Neural progenitor cell (in vitro differentiated cells): ENCODE measurements around the gene STK39. TPM values are rescaled to one million over a fixed set of nuclear protein-coding genes. Genes with fewer than 3 reads are reported as not detected.

Experiments used
- DNase-seq: peaks from one replicate; pipeline ENCODE4 v3.0.0-alpha.2; 2016; ENCODE audit warnings: low spot score
- H2AFZ ChIP-seq: fragments of 200-600 bp; sonication (generic); replicated peaks from 2 replicates; pipeline ENCODE4 v1.6.1; 2016; ENCODE audit warnings: antibody characterized with exemption
- H3F3A ChIP-seq: fragments of 200-600 bp; sonication (generic); 2 replicates; pipeline ENCODE4 v1.6.1; 2016; ENCODE audit warnings: antibody characterized with exemption, low read depth
- H3K27ac ChIP-seq: fragments of 200-600 bp; sonication (generic); 2 replicates; pipeline ENCODE4 v1.5.1; 2016; ENCODE audit warnings: mild to moderate bottlenecking
- H3K27me3 ChIP-seq: fragments of 200-600 bp; sonication (generic); 2 replicates; pipeline ENCODE4 v1.6.1; 2016; ENCODE audit warnings: mild to moderate bottlenecking, moderate library complexity
- H3K36me3 ChIP-seq: fragments of 200-600 bp; sonication (generic); 2 replicates; pipeline ENCODE4 v1.5.1; 2016
- H3K4me1 ChIP-seq: fragments of 200-600 bp; sonication (generic); 2 replicates; pipeline ENCODE4 v1.6.1; 2016; ENCODE audit warnings: mixed run types
- H3K4me2 ChIP-seq: fragments of 200-600 bp; sonication (generic); 2 replicates; pipeline ENCODE4 v1.6.1; 2016
- H3K4me3 ChIP-seq: fragments of 200-600 bp; sonication (generic); 2 replicates; pipeline ENCODE4 v1.5.1; 2016
- H3K79me2 ChIP-seq: fragments of 200-600 bp; sonication (generic); 2 replicates; pipeline ENCODE4 v1.6.1; 2016; ENCODE audit warnings: low read depth
- H3K9ac ChIP-seq: fragments of 200-600 bp; sonication (generic); 2 replicates; pipeline ENCODE4 v1.6.1; 2016
- H3K9me3 ChIP-seq: fragments of 200-600 bp; sonication (generic); 2 replicates; pipeline ENCODE4 v1.5.1; 2016; ENCODE audit warnings: low read depth
- H4K20me1 ChIP-seq: fragments of 200-600 bp; sonication (generic); 2 replicates; pipeline ENCODE4 v1.6.1; 2016; ENCODE audit warnings: low read depth
- H3K27ac Mint-ChIP-seq: 3 replicates; pipeline ENCODE4 v1.8.0; 2021; ENCODE audit warnings: mixed read lengths
- H3K27me3 Mint-ChIP-seq: 2 replicates; pipeline ENCODE4 v1.8.0; 2022; ENCODE audit warnings: low read depth, mild to moderate bottlenecking, inconsistent platforms, moderate library complexity, mixed read lengths; ENCODE audit not compliant: insufficient read depth
- H3K36me3 Mint-ChIP-seq: 3 replicates; pipeline ENCODE4 v1.8.0; 2021; ENCODE audit warnings: mixed read lengths
- H3K4me1 Mint-ChIP-seq: 3 replicates; pipeline ENCODE4 v1.8.0; 2021; ENCODE audit warnings: mixed read lengths
- H3K4me3 Mint-ChIP-seq: 3 replicates; pipeline ENCODE4 v1.8.0; 2021; ENCODE audit warnings: mild to moderate bottlenecking, moderate library complexity, mixed read lengths
- H3K9me3 Mint-ChIP-seq: 3 replicates; pipeline ENCODE4 v1.8.0; 2020; ENCODE audit warnings: mixed read lengths
- EZH2 ChIP-seq: fragments of 200-600 bp; sonication (generic); IDR thresholded peaks from 2 replicates; pipeline ENCODE4 v1.6.1; 2017; ENCODE audit warnings: antibody characterized with exemption, mild to moderate bottlenecking, moderate library complexity
- EZH2phosphoT487 ChIP-seq: fragments of 200-600 bp; sonication (generic); IDR thresholded peaks from 2 replicates; pipeline ENCODE4 v1.6.1; 2017; ENCODE audit warnings: antibody characterized with exemption
- total RNA-seq: library from RNA; depleted of rRNA; stranded (reverse); fragments of >200 nt; gene quantifications from 2 replicates; pipeline ENCODE4 v1.2.3, GENCODE V29; 2015; ENCODE audit warnings: low replicate concordance
- TF ChIP-seq, protein P1 (sequence below): fragments of 200-600 bp; sonication (generic); IDR thresholded peaks from 2 replicates; pipeline ENCODE4 v1.5.1; 2017; ENCODE audit warnings: antibody characterized with exemption, mild to moderate bottlenecking

STK39 gene
- total RNA-seq, 1 donor from 2014 or later, result 23.8 TPM

DNA sequence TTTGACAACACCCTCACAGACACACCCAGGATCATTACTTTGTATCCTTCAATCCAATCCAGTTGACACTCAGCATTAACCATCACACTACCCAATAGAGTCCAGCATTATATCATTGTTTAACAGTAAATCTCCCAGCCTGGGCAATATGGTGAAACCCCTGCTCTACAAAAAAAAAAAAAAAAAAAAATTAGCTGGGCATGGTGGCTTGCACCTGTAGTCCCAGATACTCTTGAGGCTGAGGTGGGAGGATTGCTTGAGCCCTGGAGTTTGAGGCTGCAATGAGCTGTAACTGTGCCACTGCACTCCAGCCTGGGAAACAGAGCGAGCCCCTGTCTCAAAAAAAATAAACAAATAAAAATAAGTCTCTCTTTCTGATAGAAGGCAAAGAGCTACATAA lies 304.0 kb downstream of the STK39 start:
- DNase-seq, result no peak
- no peaks in the 10 kb centered on the region for H3K9me3 ChIP-seq
- H4K20me1 ChIP-seq, result no peaks in the 10 kb centered on the region
- H3F3A ChIP-seq, result peaks cover 33% of the 10 kb centered on the region
- H3K4me2 ChIP-seq, result no peak overlapping the region
- H3K27me3 ChIP-seq, result no peaks in the 10 kb centered on the region
- peaks cover 3% of the 10 kb centered on the region for H3K36me3 Mint-ChIP-seq
- no peak overlapping the region for H3K27ac Mint-ChIP-seq
- H3K4me3 ChIP-seq, result no peak overlapping the region
- no peak for TF ChIP-seq EZH2phosphoT487
- no peak for TF ChIP-seq EZH2
- H3K27ac ChIP-seq, result no peak overlapping the region
- no peaks in the 10 kb centered on the region for H3K27me3 Mint-ChIP-seq
- H3K79me2 ChIP-seq, result no peaks in the 10 kb centered on the region
- peaks cover 17% of the 10 kb centered on the region for H3K4me1 Mint-ChIP-seq
- H3K9ac ChIP-seq, result no peak overlapping the region
- H3K4me1 ChIP-seq, result peaks cover 48% of the 10 kb centered on the region
- H3K4me3 Mint-ChIP-seq, result no peak overlapping the region
- H3K9me3 Mint-ChIP-seq, result peaks cover 7% of the 10 kb centered on the region
- H3K36me3 ChIP-seq, result no peaks in the 10 kb centered on the region
- H2AFZ ChIP-seq, result no peak overlapping the region

DNA sequence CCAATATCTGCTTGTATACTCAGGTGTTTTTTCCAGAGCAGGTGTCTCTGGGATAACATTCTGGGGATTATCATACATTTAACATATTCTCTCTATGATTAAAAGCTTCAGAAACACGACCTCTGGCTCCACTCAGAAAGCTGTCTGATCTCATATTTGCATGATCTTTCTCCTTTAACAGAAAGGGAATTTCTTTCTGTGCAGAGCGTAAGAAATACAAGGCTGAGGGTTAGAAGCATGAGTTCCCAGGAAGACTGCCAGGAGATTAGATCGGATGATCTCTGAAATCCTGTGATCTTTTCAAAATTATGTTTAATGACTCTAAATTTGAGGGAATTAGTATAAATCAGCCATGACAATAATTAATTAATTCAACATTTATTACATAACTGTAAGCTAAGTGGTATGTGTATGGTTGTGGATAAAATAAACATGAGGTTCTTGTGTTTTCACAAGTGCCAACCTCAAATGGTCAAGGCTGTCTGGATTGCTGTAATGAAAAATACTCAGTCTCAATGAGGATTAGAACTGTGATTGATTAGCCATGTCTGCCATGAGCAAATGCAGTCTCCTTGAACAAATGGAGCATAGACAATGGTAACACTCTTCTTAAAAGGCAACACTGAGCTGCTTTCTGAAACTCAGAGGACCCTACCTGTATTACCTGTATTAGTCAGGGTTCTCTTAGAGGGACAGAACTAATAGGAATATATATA lies 304.9 kb downstream of the STK39 start:
- H3K27ac Mint-ChIP-seq, result no peak overlapping the region

DNA sequence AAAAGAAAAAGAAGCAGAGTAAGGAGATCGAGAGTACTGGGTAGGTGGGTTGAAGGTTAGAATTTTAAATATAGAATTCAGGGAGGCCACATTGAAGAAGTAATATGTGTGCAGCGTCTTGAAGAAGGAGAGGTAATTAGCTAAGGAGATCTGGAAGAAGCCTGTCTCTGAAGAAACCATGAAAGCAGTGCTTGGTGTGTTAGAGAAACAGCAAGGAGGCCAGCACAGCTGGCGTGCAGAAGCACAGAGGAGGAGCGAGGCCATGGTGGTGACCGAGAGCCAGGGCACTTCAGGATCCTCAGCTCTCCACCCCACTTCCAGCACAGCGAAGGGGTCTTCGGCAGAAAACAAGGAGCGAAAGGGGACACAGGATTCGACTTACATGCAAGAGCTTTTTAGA lies 305.8 kb downstream of the STK39 start:
- Mint-ChIP-seq H3K27ac (no peak overlapping the region), H3K36me3 (peaks cover 3% of the 10 kb centered on the region), H3K4me1 (peaks cover 16% of the 10 kb centered on the region), H3K27me3 (no peaks in the 10 kb centered on the region), H3K9me3 (peaks cover 7% of the 10 kb centered on the region), H3K4me3 (no peak overlapping the region)
- H3K27ac ChIP-seq, result no peak overlapping the region
- no peak overlapping the region for H3K4me3 ChIP-seq
- peak overlapping the region; percentile 78 for H2AFZ ChIP-seq
- H3K36me3 ChIP-seq, result no peaks in the 10 kb centered on the region
- H3K9ac ChIP-seq, result no peak overlapping the region
- no peaks in the 10 kb centered on the region for H3K9me3 ChIP-seq
- no peaks in the 10 kb centered on the region for H4K20me1 ChIP-seq
- peaks cover 42% of the 10 kb centered on the region for H3K4me1 ChIP-seq
- H3K27me3 ChIP-seq, result no peaks in the 10 kb centered on the region
- TF ChIP-seq EZH2, result no peak
- TF ChIP-seq EZH2phosphoT487, result no peak
- TF ChIP-seq, protein P1, sequence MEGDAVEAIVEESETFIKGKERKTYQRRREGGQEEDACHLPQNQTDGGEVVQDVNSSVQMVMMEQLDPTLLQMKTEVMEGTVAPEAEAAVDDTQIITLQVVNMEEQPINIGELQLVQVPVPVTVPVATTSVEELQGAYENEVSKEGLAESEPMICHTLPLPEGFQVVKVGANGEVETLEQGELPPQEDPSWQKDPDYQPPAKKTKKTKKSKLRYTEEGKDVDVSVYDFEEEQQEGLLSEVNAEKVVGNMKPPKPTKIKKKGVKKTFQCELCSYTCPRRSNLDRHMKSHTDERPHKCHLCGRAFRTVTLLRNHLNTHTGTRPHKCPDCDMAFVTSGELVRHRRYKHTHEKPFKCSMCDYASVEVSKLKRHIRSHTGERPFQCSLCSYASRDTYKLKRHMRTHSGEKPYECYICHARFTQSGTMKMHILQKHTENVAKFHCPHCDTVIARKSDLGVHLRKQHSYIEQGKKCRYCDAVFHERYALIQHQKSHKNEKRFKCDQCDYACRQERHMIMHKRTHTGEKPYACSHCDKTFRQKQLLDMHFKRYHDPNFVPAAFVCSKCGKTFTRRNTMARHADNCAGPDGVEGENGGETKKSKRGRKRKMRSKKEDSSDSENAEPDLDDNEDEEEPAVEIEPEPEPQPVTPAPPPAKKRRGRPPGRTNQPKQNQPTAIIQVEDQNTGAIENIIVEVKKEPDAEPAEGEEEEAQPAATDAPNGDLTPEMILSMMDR, result no peak
- H3K4me2 ChIP-seq, result no peak overlapping the region
- no peak for DNase-seq
- peaks cover 24% of the 10 kb centered on the region for H3F3A ChIP-seq
- no peaks in the 10 kb centered on the region for H3K79me2 ChIP-seq

More for the DNA sequence above, 304.9 kb downstream of the STK39 start:
- H3K9me3 ChIP-seq, result no peaks in the 10 kb centered on the region
- peaks cover 50% of the 10 kb centered on the region for H3K4me1 ChIP-seq
- Mint-ChIP-seq H3K27me3 (no peaks in the 10 kb centered on the region), H3K9me3 (peaks cover 7% of the 10 kb centered on the region), H3K36me3 (peaks cover 3% of the 10 kb centered on the region), H3K4me3 (no peak overlapping the region), H3K4me1 (peaks cover 17% of the 10 kb centered on the region)
- no peak for DNase-seq
- H2AFZ ChIP-seq, result peak overlapping the region; percentile 78
- H3K9ac ChIP-seq, result no peak overlapping the region
- no peak overlapping the region for H3K4me3 ChIP-seq
- H3K79me2 ChIP-seq, result no peaks in the 10 kb centered on the region
- peaks cover 33% of the 10 kb centered on the region for H3F3A ChIP-seq
- H3K4me2 ChIP-seq, result no peak overlapping the region
- H3K36me3 ChIP-seq, result no peaks in the 10 kb centered on the region
- no peak overlapping the region for H3K27ac ChIP-seq
- no peaks in the 10 kb centered on the region for H4K20me1 ChIP-seq
- H3K27me3 ChIP-seq, result no peaks in the 10 kb centered on the region
- no peak for TF ChIP-seq EZH2phosphoT487
- TF ChIP-seq EZH2, result no peak
- TF ChIP-seq, protein P1, result no peak
